ENCODE measurements around the gene HTT.
"Not testable (repeated sequence)": the region's sequence is repeated elsewhere in the genome, so short reads cannot be mapped to it uniquely, and the experiment has no call there.

The HTT gene

DNA sequence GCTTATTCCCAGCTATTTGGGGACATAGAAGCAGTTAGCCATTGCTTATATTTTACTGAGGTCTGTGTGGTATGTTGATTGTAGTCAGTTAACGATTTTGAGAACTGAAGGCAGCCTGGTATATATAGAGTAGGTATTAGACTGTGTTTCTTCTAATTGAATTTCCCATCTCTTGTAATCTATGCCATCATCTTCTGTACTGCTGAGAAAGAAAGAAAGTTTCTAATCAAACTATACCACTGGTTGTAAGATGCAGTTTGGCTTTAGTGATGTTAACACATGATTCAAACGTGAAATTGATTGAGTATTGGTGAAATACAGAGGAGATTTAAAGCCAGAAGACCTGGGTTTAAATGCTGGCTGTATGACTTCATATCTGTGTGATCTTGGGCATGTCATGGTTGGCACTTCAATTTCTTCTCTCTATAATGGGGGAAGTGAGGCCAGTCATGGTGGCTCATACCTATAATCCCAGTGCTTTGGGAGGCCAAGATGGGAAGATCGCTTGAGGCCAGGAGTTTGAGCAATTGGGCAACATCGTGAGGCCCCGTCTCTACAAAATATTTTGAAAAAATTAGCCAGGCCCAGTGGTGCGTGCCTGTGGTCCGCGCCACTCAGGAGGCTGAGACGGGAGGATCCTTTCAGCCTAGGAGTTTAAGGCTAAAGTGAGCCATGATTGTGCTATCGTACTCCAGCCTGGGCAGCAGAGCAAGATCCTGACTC lies 11.6 kb downstream of the HTT start:
- no peak for DNase-seq

- DNase-seq: no peak
These were observed 12.8 kb downstream of the HTT start for GRCh38 chr4:3087115-3087797.

DNA sequence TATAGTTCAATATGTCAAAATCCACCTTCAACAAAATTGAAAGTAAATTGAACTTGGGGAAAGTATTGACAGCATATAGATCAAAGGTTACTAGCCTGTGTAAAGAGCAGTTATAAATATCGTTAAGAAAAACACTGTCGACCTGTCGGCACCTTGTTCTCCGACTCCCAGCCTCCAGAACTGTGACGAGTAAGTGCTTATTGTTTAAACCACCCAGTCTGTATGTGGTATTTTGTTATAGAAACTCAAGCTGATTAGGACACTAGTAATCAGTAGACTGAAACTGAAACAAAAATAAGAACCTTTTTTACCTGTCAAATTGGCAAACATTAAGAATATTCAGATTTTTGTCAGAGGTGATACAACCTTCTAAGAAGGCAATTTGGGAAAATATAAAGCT lies 17.0 kb downstream of the HTT start:
- no peak for DNase-seq

GRCh38 chr4:3094701-3095100 lies 20.2 kb downstream of the HTT start:
- not testable (repeated sequence) for DNase-seq

DNA sequence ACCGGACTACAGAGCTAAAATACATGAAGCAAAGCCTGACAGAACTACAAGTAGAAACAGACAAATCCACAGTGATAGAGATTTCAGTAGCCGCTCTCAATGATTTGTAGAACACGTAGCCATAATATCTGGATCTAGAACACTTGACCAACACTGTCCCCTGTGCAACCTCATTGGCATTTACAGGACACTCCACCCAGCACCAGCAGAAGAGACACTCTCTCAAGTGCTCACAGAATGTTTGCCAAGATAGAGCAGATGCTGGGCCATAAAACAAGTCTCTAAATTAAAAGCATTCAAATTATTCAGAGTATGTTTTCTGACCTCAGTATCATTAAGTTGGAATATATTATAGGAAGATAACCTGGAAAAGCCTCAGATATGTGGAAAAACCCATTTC lies 21.7 kb downstream of the HTT start:
- no peak for DNase-seq

GRCh38 chr4:3098346-3098745 lies 23.9 kb downstream of the HTT start:
- DNase-seq: no peak

DNA sequence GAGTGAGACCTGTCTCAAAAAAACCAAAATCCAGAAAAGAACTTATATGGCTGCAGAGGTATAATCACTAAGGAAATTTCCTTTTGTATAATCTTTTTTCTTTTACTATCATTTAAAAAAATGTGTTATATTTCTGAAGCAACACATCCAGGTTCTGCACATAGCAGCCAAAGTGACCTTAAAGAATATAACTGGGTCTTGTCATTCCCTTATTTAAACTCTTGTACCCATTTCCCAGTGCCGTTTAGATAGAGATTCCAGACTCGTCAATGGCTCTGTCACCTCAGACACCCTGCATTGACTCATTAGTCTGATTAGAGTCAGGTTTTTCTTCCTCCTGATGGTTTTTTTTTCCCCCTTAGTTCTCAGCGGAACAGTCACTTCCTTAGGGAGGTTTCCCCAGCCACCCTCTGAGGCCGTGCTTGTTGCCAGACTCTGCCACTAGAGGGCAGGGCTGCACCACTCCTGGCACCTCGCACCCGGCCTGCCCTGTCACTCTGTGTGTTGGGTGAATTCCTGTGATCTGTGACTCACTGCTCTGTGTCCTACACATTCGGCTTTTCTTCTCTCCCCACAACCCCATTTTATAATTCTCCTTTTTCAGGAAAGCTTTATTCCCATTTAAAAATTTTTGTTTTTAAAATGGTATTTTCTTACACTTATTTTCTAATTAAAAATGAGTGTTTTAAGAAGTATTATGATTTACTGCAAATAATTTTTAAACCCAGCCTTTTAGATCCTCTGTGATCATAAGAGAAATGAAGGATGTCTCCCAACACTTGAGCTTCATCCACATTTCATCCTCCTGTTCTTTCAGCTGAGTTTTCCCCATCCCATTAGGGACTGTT lies 32.1 kb downstream of the HTT start:
- DNase-seq: peak; percentile 83

GRCh38 chr4:3107271-3107670 lies 32.8 kb downstream of the HTT start:
- DNase-seq: no peak

- DNase-seq: no peak
These were observed 33.2 kb downstream of the HTT start for GRCh38 chr4:3107691-3108121.

DNA sequence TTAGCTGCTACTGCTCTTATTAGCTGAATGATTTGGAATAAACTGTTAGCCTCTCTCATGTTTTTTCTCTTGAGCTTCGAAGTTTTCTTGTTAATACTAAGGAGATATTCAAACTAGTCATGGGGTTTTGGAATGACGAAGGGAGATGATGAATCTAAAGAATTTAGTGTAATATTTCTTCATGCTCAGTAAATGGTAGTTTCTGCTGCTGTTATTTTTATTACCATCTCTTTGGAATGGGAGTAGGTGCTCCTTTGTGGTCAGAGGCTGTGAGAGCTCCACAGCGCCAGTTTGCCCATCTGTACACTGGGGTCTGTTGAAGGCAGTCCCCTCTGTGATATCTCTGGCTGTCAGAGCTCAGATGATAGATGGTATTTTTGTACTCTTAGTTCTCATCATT lies 33.7 kb downstream of the HTT start:
- no peak for DNase-seq

GRCh38 chr4:3111461-3111860 lies 37.0 kb downstream of the HTT start:
- no peak for DNase-seq

DNA sequence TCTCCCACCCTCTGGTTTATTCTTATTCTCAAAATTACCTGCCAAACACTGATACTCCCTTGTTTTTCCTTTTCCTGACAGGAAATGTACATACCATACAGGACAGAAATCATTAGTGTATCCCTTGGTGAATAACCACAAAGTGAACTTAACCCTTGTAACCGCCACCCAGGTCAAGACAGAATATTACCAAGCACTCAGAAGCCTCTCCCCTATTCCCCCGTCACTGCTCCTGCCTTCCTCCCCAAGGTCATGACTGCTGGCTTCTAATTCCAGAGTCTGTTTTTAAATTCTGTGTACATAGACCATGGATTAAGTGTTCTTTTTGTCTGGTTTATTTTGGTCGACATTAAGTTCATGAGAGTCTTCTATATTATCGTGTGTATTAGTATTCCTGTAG lies 37.7 kb downstream of the HTT start:
- no peak for DNase-seq

- DNase-seq: no peak
These were observed 38.4 kb downstream of the HTT start for GRCh38 chr4:3112609-3113469.

DNA sequence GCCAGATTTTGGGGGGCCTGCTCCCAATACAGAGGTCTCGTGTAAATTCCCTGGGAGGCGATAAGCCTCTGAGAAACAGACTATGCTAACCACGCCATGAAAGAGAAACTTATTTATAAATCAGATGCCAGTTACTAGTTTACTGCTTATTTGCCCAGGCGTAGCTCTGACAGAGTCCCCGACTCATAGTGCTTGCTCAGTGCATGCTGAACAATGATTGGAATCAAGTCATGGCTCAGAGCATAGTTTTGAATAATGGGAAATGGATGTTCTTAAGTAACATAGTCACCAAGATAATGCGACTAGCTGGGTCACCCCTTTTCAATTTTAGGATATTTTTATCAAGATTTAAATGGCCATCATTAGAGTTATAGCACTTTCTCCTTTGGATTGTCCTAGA lies 39.9 kb downstream of the HTT start:
- DNase-seq: no peak

- DNase-seq: no peak
These were observed 41.3 kb downstream of the HTT start for GRCh38 chr4:3115637-3116270.

- no peak for DNase-seq
These were observed 42.5 kb downstream of the HTT start for GRCh38 chr4:3116955-3117354.

DNA sequence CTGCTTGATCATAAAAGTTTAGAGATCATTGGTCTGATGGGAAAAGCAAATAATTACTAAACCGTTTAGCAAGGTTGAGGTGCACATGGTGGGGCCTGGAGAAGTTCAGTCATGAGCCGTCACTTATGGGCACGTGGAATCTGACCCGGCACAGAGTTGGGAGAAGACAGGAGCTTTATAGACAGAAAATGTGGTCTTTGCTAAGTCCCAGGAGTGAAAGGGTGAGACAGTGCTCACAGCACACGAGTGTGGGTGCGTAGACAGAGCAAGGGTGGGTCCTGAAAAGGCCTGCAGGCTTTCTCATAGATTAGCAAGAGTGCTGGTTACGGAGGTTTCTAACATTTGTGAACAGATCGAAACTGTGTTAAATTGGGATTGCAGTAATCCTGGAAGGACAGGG lies 43.8 kb downstream of the HTT start:
- no peak for DNase-seq

GRCh38 chr4:3119464-3119863 lies 45.0 kb downstream of the HTT start:
- DNase-seq: no peak

GRCh38 chr4:3121110-3121509 lies 46.6 kb downstream of the HTT start:
- no peak for DNase-seq

- no peak for DNase-seq
These were observed 47.1 kb downstream of the HTT start for GRCh38 chr4:3121596-3121995.

- no peak for DNase-seq
These were observed 47.6 kb downstream of the HTT start for GRCh38 chr4:3122081-3122563.

DNA sequence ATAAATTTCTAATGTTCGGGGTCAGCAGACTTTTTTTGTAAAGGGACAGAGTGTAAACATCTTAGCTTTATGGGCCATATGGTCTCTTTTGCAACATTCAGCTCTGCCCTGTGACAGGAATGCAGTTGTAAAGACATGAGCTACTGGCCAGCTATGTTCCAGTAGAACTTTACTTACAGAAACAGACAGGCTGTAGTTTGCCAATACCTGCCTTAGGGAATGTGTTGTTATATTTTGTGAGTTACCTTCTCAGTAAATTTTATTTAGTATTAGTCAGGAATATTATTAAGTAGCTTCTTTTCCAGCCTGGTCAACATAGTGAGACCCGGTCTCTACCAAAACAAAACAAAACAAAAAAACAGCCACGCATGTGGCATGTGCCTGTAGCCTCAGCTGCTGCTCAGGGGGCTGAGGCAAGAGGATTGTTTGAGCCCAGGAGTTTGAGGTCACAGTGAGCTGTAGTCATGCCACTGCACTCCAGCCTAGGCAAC lies 48.7 kb downstream of the HTT start:
- no peak for DNase-seq
